K562 (cell line): ENCODE measurements around the gene IRF8. TPM values are rescaled to one million over a fixed set of nuclear protein-coding genes. Genes with fewer than 3 reads are reported as not detected.
A peak's percentile ranks its signal among the peaks of the same experiment; 100 is the strongest.

Source experiments
- ATAC-seq: fragments of 200-7000 bp; cut with Tn5 transposase; 3 replicates; pipeline ENCODE4 v1.9.1; 2020; ENCODE audit warnings: moderate library complexity
- BruUV-seq: library from RNA; stranded (reverse); fragments of 400-500 nt; replicated peaks from 2 replicates; lab custom pipeline; 2021; lab: Mats Ljungman, UMichigan
- CTCF ChIA-PET: fragments of 300-600 bp; formaldehyde crosslinking; extraction: SDS; loops from one replicate; lab custom pipeline; 2021; ENCODE audit warnings: low intra/inter-chr PET ratio; lab: Yijun Ruan, JAX
- POLR2A ChIA-PET: fragments of 300-600, 350-650 bp; sonication (Branson Sonifier 250); formaldehyde crosslinking; extraction: SDS; loops from one replicate; lab custom pipeline; 2021; ENCODE audit warnings: antibody characterized with exemption, inconsistent platforms; lab: Yijun Ruan, JAX
- DNase-seq, 4 experiments: peaks; one replicate each; pipeline versions ENCODE4 v3.0.0 to v3.0.0-alpha.2; 2011 to 2018; ENCODE audit warnings: low spot score in 3 of 4, mixed read lengths in 3 of 4; ENCODE audit errors: extremely low read depth in 1 of 4
- FAIRE-seq: peaks from 2 replicates; lab custom pipeline; 2011; peaks lifted over from hg19 to GRCh38; lab: Jason Lieb, UNC
- H2AFZ ChIP-seq: 2 replicates; pipeline ENCODE4 v1.6.0; 2011; ENCODE audit warnings: low read depth, low read length, control low read depth, inconsistent platforms
- H3K27ac ChIP-seq: fragments of 200-600 bp; 3 replicates; pipeline ENCODE4 v1.8.0; 2011; ENCODE audit warnings: low read depth, mild to moderate bottlenecking, control low read depth, inconsistent platforms, low read length, moderate library complexity, mixed read lengths; ENCODE audit errors: extremely low read depth
- H3K27me3 ChIP-seq, 2 experiments: fragments of 300-600 bp in 1 of 2; 2 replicates in 1 of 2; 3 replicates in 1 of 2; pipeline versions ENCODE4 v1.6.0 to v1.8.0; 2011; ENCODE audit warnings: inconsistent platforms in 2 of 2, low read length in 2 of 2, mild to moderate bottlenecking in 1 of 2, mixed read lengths in 1 of 2, moderate library complexity in 1 of 2; ENCODE audit not compliant: control insufficient read depth in 2 of 2, insufficient read depth in 2 of 2
- H3K36me3 ChIP-seq: fragments of 300-600 bp; 3 replicates; pipeline ENCODE4 v1.8.0; 2011; ENCODE audit warnings: mild to moderate bottlenecking, low read length, inconsistent platforms; ENCODE audit not compliant: control insufficient read depth, insufficient read depth
- H3K4me1 ChIP-seq, 2 experiments: fragments of 200-600 bp in 1 of 2; replicated peaks in 1 of 2; 2 replicates in 1 of 2; 3 replicates in 1 of 2; pipeline versions ENCODE4 v1.5.1 to v1.8.0; 2011; ENCODE audit warnings: inconsistent platforms in 2 of 2, low read length in 2 of 2, mild to moderate bottlenecking in 1 of 2, mixed read lengths in 1 of 2, moderate library complexity in 1 of 2; ENCODE audit not compliant: control insufficient read depth in 2 of 2, insufficient read depth in 2 of 2
- H3K4me2 ChIP-seq: 2 replicates; pipeline ENCODE4 v1.6.1; 2011; ENCODE audit warnings: low read length, control low read depth, inconsistent platforms, mixed read lengths; ENCODE audit not compliant: insufficient read depth
- H3K4me3 ChIP-seq: fragments of 200-600 bp; sonication (generic), shearing (Covaris generic); 2 replicates; pipeline ENCODE4 v1.5.1; 2016; ENCODE audit warnings: control low read depth, inconsistent platforms
- H3K79me2 ChIP-seq: fragments of 200-600 bp; 3 replicates; pipeline ENCODE4 v1.8.0; 2011; ENCODE audit warnings: low read length, inconsistent platforms; ENCODE audit not compliant: control insufficient read depth, insufficient read depth
- H3K9ac ChIP-seq, 2 experiments: 2 replicates each; pipeline versions ENCODE4 v1.6.0 to v1.6.1; 2011; ENCODE audit warnings: low read depth in 2 of 2, low read length in 2 of 2, control low read depth in 1 of 2, inconsistent platforms in 1 of 2, mild to moderate bottlenecking in 1 of 2, mixed read lengths in 1 of 2; ENCODE audit not compliant: insufficient read depth in 1 of 2
- H3K9me1 ChIP-seq: one replicate; pipeline ENCODE4 v1.6.0; 2011; ENCODE audit warnings: inconsistent platforms, mild to moderate bottlenecking, low read length, moderate library complexity; ENCODE audit not compliant: control insufficient read depth, insufficient read depth
- H3K9me3 ChIP-seq: replicated peaks from 2 replicates; pipeline ENCODE4 v1.5.1; 2011; ENCODE audit warnings: low read depth, low read length, inconsistent platforms; ENCODE audit not compliant: control insufficient read depth, insufficient read depth
- H4K20me1 ChIP-seq: replicated peaks from 2 replicates; pipeline ENCODE4 v1.6.1; 2011; ENCODE audit warnings: low read length, inconsistent platforms, mixed read lengths; ENCODE audit not compliant: control insufficient read depth, insufficient read depth
- CTCFL ChIP-seq: IDR thresholded peaks from 2 replicates; pipeline ENCODE4 v1.6.1; 2011; ENCODE audit warnings: borderline replicate concordance, low read depth, mild to moderate bottlenecking, moderate library complexity, low read length; ENCODE audit not compliant: insufficient read depth, poor library complexity, severe bottlenecking
- DDX20 ChIP-seq: fragments of 450-650 bp; IDR thresholded peaks from 2 replicates; pipeline ENCODE4 v1.6.1; 2016; ENCODE audit warnings: missing genetic modification characterization, low read depth, mild to moderate bottlenecking, missing compliant biosample characterization, moderate library complexity
- ESRRB ChIP-seq: fragments of 250-450 bp; sonication (Bioruptor Pico); IDR thresholded peaks from 2 replicates; pipeline ENCODE4 v1.5.0; 2020; ENCODE audit warnings: mild to moderate bottlenecking, moderate library complexity, borderline replicate concordance
- EWSR1 ChIP-seq: fragments of 450-650 bp; IDR thresholded peaks from 2 replicates; pipeline ENCODE4 v1.6.1; 2018; ENCODE audit warnings: borderline replicate concordance, mild to moderate bottlenecking, low read depth, moderate library complexity; ENCODE audit not compliant: partially characterized antibody
- GATAD2A ChIP-seq: fragments of 450-650 bp; IDR thresholded peaks from 2 replicates; pipeline ENCODE4 v1.6.1; 2017
- MITF ChIP-seq: IDR thresholded peaks from 2 replicates; pipeline ENCODE4 v1.6.1; 2014; ENCODE audit warnings: antibody characterized with exemption
- NFIC ChIP-seq: fragments of 450-650 bp; IDR thresholded peaks from 2 replicates; pipeline ENCODE4 v1.6.1; 2017; ENCODE audit warnings: mild to moderate bottlenecking, inconsistent platforms
- RBFOX2 ChIP-seq: fragments of 200-400 bp; formaldehyde crosslinking; IDR thresholded peaks from 2 replicates; pipeline ENCODE4 v1.6.1; 2017; ENCODE audit warnings: low read depth, mild to moderate bottlenecking, low read length, moderate library complexity
- TFAP4 ChIP-seq: sonication (generic); formaldehyde crosslinking; IDR thresholded peaks from 2 replicates; pipeline ENCODE4 v1.8.0; 2022; ENCODE audit warnings: missing genetic modification reagents, mild to moderate bottlenecking, moderate library complexity, borderline replicate concordance
- ZBTB7A ChIP-seq: IDR thresholded peaks from 2 replicates; pipeline ENCODE4 v1.6.1; 2011; ENCODE audit warnings: low read depth, mild to moderate bottlenecking, low read length, moderate library complexity, borderline replicate concordance; ENCODE audit not compliant: control insufficient read depth
- ZNF165 ChIP-seq: fragments of 250-450 bp; sonication (Bioruptor Pico); IDR thresholded peaks from 2 replicates; pipeline ENCODE4 v1.4.0; 2020; ENCODE audit warnings: borderline replicate concordance
- ZNF217 ChIP-seq: sonication (generic); formaldehyde crosslinking; IDR thresholded peaks from 2 replicates; pipeline ENCODE4 v1.8.0; 2022; ENCODE audit warnings: mild to moderate bottlenecking, missing genetic modification reagents
- ZNF780A ChIP-seq: fragments of 250-450 bp; sonication (Bioruptor Pico); IDR thresholded peaks from 2 replicates; pipeline ENCODE4 v1.5.0; 2021; ENCODE audit warnings: mild to moderate bottlenecking
- WGBS: fragments of 100-300 bp; shearing (Covaris generic); methylation state at CpG from one replicate; pipeline ENCODE4 v1.1.6; 2016; ENCODE audit warnings: low coverage, mixed read lengths; ENCODE audit not compliant: insufficient coverage; ENCODE audit errors: missing lambda C conversion rate; 5-methylcytosine and 5-hydroxymethylcytosine counted together
- in situ Hi-C: fragments of 300-500 bp; cut with MboI; formaldehyde crosslinking; loops from 4 replicates; pipeline ENCODE4 v1.15.0; 2018; ENCODE audit warnings: inconsistent platforms, mixed read lengths
- intact Hi-C: fragments of 100-400 bp; cut with micrococcal nuclease; formaldehyde crosslinking; loops from 2 replicates; pipeline ENCODE4 v1.14.2; 2022
- polyA plus RNA-seq, 8 experiments: library from polyadenylated mRNA; depleted of rRNA in 4 of 8; stranded (reverse) in 5 of 8; unstranded in 3 of 8; fragments of >200 nt; fragmentation: Nextera tagmentation in 2 of 8; fragmentation: Illumina TruSeq in 1 of 8; extraction: Ambion mirVana in 2 of 8; extraction: Trizol in 1 of 8; gene quantifications; 2 replicates each; pipeline versions ENCODE4 v1.2.1 to v1.2.3, GENCODE V29; 2011 to 2014; ENCODE audit warnings: inconsistent platforms in 1 of 8, missing spikeins in 1 of 8
- total RNA-seq, 7 experiments: library from RNA; depleted of rRNA in 6 of 7; stranded (reverse); fragments of >200 nt in 6 of 7; fragmentation: Illumina TruSeq in 2 of 7; extraction: Trizol in 2 of 7; gene quantifications; 2 replicates each; pipeline versions ENCODE4 v1.2.1 to v1.2.3, GENCODE V29; 2011 to 2021; ENCODE audit warnings: low replicate concordance in 1 of 7
- TF ChIP-seq, protein P1 (sequence below), 2 experiments: fragments of 450-650 bp; IDR thresholded peaks; 2 replicates each; pipeline ENCODE4 v1.6.1; 2016
- TF ChIP-seq, protein P2 (sequence below): fragments of 450-650 bp; IDR thresholded peaks from 2 replicates; pipeline ENCODE4 v1.6.1; 2018; ENCODE audit warnings: mild to moderate bottlenecking, low read depth; ENCODE audit not compliant: partially characterized antibody

The IRF8 gene
- total and polyA plus RNA-seq, 9 of the 15 experiments (the other 6 are each of a cell fraction or from before 2014, with no cell fraction given): 0.01 to 0.98 TPM; not detected in 7

DNA sequence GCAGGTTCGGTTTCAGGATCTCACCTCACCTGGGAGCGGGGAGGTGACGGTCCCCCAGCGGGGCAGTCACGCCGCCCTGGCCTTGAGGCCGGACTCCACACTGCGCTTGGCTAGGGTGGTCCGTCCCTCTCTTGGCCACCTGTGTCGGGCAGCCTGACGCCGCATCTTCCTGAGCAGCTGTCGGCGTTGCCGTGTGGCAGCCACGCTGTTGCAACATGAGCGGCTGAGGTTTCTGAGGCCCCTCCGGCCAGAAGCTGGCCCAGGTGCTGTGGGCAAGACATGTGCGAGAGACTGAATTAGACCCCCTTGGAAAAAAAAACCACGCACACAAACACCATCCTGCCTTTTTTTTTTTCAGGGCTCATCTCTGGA, 49.2 kb downstream of the IRF8 start:
- Histone ChIP-seq H3K4me1 (peaks cover 0 to 4% of the 10 kb centered on the region in 2 experiments; a peak in 1 of 5 replicates), H2AFZ (no peak overlapping the region), H3K4me2 (no peak overlapping the region), H3K4me3 (no peak overlapping the region), H4K20me1 (peaks cover 13% of the 10 kb centered on the region; the same call in 1 of the 2 replicates), H3K9me1 (no peaks in the 10 kb centered on the region), H3K27me3 (peaks cover 37 to 75% of the 10 kb centered on the region in 2 experiments; a peak in 4 of 5 replicates), H3K79me2 (no peaks in the 10 kb centered on the region), H3K27ac (no peak overlapping the region), H3K9me3 (no peaks in the 10 kb centered on the region), H3K36me3 (no peaks in the 10 kb centered on the region), H3K9ac (no peak overlapping the region)
- peak; percentile 36; the same call in 1 of the 3 replicates for ATAC-seq
- 6% methylated on average over 14 of the region's 20 CpGs for WGBS
- ChIA-PET POLR2A (no interaction called here), CTCF (no interaction called here)
- no peak for DNase-seq
- no peak for FAIRE-seq
- BruUV-seq: no TSS peak
- in situ Hi-C loops (no loop called here), intact Hi-C loops (no loop called here)
- no peak for TF ChIP-seq EWSR1
- TF ChIP-seq, protein P1, sequence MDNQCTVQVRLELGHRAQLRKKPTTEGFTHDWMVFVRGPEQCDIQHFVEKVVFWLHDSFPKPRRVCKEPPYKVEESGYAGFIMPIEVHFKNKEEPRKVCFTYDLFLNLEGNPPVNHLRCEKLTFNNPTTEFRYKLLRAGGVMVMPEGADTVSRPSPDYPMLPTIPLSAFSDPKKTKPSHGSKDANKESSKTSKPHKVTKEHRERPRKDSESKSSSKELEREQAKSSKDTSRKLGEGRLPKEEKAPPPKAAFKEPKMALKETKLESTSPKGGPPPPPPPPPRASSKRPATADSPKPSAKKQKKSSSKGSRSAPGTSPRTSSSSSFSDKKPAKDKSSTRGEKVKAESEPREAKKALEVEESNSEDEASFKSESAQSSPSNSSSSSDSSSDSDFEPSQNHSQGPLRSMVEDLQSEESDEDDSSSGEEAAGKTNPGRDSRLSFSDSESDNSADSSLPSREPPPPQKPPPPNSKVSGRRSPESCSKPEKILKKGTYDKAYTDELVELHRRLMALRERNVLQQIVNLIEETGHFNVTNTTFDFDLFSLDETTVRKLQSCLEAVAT (IDR thresholded peaks at IDR 0.05): no peak
- TF ChIP-seq ZNF780A: no peak
- no peak for TF ChIP-seq NFIC
- no peak for TF ChIP-seq ZNF165 (CRISPR knock-in tag)
- no peak for TF ChIP-seq ESRRB (CRISPR knock-in tag)
- no peak for TF ChIP-seq CTCFL
- TF ChIP-seq RBFOX2: no peak
- no peak for TF ChIP-seq GATAD2A
- no peak for TF ChIP-seq DDX20
- TF ChIP-seq TFAP4 (CRISPR knock-in tag): no peak
- TF ChIP-seq ZBTB7A: no peak
- TF ChIP-seq, protein P2, sequence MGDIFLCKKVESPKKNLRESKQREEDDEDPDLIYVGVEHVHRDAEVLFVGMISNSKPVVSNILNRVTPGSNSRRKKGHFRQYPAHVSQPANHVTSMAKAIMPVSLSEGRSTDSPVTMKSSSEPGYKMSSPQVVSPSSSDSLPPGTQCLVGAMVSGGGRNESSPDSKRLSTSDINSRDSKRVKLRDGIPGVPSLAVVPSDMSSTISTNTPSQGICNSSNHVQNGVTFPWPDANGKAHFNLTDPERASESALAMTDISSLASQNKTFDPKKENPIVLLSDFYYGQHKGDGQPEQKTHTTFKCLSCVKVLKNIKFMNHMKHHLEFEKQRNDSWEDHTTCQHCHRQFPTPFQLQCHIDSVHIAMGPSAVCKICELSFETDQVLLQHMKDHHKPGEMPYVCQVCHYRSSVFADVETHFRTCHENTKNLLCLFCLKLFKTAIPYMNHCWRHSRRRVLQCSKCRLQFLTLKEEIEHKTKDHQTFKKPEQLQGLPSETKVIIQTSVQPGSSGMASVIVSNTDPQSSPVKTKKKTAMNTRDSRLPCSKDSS: no peak
- TF ChIP-seq MITF: no peak
- no peak for TF ChIP-seq ZNF217 (CRISPR knock-in tag)
